ACC112 (cell line): ENCODE data around the gene TRAPPC3L.

Experiments
- H2AFZ ChIP-seq: fragments of 200-600 bp; sonication (generic); one replicate; pipeline ENCODE4 v1.6.0; 2017; ENCODE audit warnings: antibody characterized with exemption, low read length; ENCODE audit not compliant: unreplicated experiment
- H3K27ac ChIP-seq: fragments of 200-600 bp; sonication (generic); 2 replicates; pipeline ENCODE4 v1.5.1; 2014; ENCODE audit warnings: low read depth, mild to moderate bottlenecking, antibody characterized with exemption, low read length, moderate library complexity
- H3K27me3 ChIP-seq: fragments of 200-600 bp; sonication (generic); 2 replicates; pipeline ENCODE4 v1.6.1; 2014; ENCODE audit warnings: mild to moderate bottlenecking, antibody characterized with exemption, low read length, moderate library complexity, mixed read lengths; ENCODE audit not compliant: insufficient read depth
- H3K36me3 ChIP-seq: fragments of 200-600 bp; sonication (generic); 2 replicates; pipeline ENCODE4 v1.6.1; 2016; ENCODE audit warnings: mild to moderate bottlenecking, antibody characterized with exemption, low read length, moderate library complexity, mixed read lengths; ENCODE audit not compliant: insufficient read depth
- H3K4me1 ChIP-seq: fragments of 200-600 bp; sonication (generic); one replicate; pipeline ENCODE4 v1.6.1; 2016; ENCODE audit warnings: low read length, mixed read lengths; ENCODE audit not compliant: insufficient read depth, unreplicated experiment, control insufficient read depth
- H3K4me3 ChIP-seq: fragments of 200-600 bp; sonication (generic); 2 replicates; pipeline ENCODE4 v1.5.1; 2014; ENCODE audit warnings: mild to moderate bottlenecking, low read depth, low read length
- H3K79me2 ChIP-seq: fragments of 200-600 bp; sonication (generic); one replicate; pipeline ENCODE4 v1.6.0; 2016; ENCODE audit warnings: low read length; ENCODE audit not compliant: control insufficient read depth, unreplicated experiment, insufficient read depth

The TRAPPC3L gene

DNA sequence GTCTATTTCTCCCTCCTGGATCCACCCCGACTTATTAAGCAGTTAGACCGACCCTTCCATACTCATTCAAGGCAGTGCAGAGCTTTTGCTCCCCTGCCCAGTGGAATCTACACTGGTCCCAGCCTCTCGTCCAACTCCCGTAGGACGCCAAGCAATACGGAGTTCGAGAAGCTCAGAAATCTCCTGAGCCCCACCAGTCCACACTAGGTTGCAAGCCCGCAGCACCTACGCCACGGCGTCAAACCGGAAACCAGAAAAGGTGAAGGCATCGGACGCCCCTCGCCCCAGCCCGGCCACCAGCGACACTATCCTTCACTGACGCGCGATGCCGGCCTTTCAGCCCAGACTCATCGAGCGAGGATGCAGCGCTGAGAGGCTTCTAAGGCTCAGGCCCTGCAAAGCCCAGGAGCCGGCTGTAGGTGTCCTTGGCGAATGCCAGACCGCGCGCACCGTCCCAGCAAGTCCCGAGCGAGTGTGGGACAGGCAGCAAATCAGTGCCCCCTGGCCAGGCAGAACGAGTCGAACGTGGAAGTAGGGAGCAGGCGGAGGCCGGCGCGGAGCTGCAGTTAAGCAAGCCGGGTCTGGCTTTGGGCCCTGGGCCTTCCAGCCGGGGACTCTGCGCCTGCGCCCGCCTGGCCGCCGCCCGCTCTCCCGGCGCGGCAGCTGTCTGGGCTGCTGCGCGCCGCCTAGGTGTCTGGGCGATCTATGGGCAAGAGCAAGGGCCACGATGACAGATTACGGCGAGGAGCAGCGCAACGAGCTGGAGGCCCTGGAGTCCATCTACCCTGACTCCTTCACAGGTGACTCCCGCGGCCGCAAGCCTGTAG, 25.6 kb upstream of the TRAPPC3L start, which contains the start of gene RWDD1:
TSS of gene RWDD1 (plus strand) at position 649 of the 827 bp plus-strand sequence. CDS start at position 728, 79 bp downstream.
- Histone ChIP-seq H3K4me3 (peak within 1 kb of the TSS; percentile 88), H3K27ac (peak within 1 kb of the TSS; percentile 75), H3K36me3 (peaks cover 13% of the 10 kb centered on the region), H3K27me3 (no peaks in the 10 kb centered on the region), H3K79me2 (peaks cover 53% of the 10 kb centered on the region), H2AFZ (peak within 1 kb of the TSS; percentile 92), H3K4me1 (peaks cover 21% of the 10 kb centered on the region)

DNA sequence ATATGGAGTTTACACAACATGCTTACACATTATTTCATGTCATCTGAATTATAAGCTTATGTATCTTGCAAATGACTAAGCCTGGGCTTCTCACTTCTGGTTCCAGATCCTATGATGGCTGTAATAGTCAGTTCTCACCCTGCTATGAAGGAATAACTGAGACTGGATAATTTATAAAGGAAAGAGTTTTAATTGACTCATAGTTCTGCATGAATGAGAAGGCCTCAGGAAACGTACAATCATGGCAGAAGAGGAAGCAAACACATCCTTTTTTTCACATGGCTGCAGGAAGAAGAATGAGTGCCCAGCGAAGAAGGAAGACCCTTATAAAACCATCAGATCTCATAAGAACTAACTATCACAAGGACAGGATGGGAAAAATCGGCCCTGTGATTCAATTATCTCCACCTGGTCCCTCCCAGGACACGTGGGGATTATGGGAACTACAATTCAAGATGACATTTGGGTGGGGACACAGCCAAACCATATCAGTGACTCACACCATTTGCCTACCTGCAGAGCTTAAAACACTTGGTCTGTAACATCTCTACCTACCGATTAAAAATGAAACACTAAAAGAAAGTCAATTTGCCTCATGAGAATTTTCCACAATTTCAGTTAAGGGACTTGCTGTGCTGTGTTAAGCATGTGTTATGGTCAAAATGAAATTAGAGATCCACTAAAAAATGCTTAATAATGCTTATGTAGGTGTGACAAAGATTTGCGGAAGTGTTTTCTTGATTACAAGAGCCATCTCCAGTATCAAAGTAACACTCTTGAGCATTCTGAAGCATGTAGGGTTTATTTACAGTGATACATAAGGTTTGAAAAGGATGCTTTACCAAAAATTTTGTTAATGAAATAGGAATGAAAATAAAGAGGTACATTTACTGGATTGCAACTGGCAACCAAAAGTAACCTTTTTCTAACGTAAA, 23.6 kb upstream of the TRAPPC3L start:
- peaks cover 24% of the 10 kb centered on the region for H3K4me1 ChIP-seq
- peak overlapping the region; percentile 88; the same call in 1 of the 2 replicates for H3K4me3 ChIP-seq
- no peak overlapping the region for H3K27ac ChIP-seq
- no peaks in the 10 kb centered on the region for H3K27me3 ChIP-seq
- peaks cover 3% of the 10 kb centered on the region; the same call in 1 of the 2 replicates for H3K36me3 ChIP-seq
- H3K79me2 ChIP-seq, result peaks cover 38% of the 10 kb centered on the region
- no peak overlapping the region for H2AFZ ChIP-seq

DNA sequence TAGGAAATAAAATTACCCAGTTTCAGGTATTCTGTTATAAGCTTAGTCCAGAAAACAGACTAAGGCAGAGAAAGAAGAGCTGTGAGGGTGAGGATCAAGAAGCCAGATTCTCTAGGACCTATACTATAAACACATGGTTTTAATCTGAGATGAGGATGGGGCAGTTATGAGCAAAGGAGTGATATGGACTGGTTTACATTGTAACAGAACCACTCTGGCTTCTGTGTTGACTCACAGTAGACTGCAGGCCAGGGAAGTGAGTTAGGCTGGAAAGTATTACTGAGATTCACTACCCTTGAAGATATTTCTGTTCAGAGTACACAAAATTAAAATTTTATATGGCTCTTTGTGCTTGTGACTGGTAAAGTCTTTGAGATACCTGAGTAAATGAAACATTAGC, 22.6 kb upstream of the TRAPPC3L start:
- Histone ChIP-seq H3K36me3 (no peaks in the 10 kb centered on the region), H2AFZ (no peak overlapping the region), H3K27me3 (no peaks in the 10 kb centered on the region), H3K4me1 (peaks cover 20% of the 10 kb centered on the region), H3K79me2 (peaks cover 28% of the 10 kb centered on the region), H3K27ac (no peak overlapping the region), H3K4me3 (no peak overlapping the region)

DNA sequence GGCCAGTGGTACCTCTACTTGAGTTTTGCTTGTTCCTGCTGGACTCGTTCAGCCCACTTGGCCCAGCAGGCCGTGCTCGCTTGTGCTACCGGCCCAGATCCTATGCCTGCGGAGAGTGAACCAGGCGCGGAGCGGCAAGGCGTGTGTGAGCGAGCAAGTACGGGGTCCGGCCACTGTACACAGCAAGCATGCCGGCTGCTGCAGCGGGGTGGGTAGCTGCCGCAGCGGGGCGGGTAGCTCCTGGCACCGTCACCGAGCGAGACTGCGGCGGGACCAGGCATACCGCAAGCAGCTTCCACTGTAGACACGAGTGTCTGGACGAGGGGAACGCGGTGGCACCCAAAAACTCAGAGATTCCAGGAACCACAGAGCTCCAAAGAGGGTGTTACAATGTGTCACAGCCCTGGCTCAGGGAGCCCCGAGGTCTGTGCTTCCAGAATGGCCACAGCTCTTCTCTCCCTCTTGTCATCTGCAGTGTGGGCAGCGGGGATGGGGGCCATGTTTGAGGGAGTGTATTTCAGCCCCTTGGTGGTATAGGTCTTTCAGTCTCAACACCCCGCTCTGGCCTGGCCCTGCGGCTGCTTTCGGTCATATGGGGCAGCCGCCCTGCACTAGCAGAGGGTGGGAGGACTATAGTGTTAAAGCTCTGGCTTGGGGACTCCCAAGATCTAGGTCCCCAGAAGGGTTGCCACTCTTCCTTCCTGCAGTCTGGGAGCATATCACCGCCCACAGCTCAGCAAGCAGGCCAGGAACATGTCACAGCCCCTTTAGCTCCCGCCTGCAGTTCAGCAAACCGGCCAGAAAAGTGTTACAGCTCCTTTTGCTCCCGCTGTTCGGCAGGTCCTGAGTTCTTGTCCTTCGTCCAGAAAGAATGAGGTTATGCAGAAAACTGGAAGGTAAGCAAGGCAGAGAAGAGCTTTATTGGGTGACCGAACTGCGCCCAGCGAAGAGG, 19.7 kb upstream of the TRAPPC3L start:
- Histone ChIP-seq H3K79me2 (peaks cover 3% of the 10 kb centered on the region), H2AFZ (peak overlapping the region; percentile 15), H3K27ac (no peak overlapping the region), H3K4me3 (peak overlapping the region; percentile 52), H3K27me3 (no peaks in the 10 kb centered on the region), H3K36me3 (no peaks in the 10 kb centered on the region), H3K4me1 (peaks cover 20% of the 10 kb centered on the region)

DNA sequence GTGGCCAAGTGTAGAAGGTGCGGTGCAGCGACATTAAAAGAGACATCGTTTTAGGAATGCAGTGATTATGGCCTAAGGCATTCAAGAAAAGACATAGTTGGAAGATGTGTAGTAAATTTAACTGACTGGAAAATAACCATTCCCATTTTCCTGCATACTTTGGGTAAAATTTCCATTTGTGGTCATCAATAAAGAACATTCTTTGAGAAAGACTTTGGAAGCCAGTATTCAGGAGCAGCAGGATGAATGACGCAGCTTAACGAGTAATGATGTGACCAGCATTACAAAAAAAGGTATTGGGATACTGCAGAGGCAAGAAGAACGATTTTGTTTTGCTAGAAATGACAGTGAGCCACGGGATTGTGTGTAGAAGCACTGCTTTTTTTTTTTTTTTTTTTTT, 18.8 kb upstream of the TRAPPC3L start:
- Histone ChIP-seq H2AFZ (no peak overlapping the region), H3K79me2 (no peaks in the 10 kb centered on the region), H3K36me3 (no peaks in the 10 kb centered on the region), H3K4me3 (no peak overlapping the region), H3K4me1 (peaks cover 20% of the 10 kb centered on the region), H3K27me3 (no peaks in the 10 kb centered on the region), H3K27ac (no peak overlapping the region)

DNA sequence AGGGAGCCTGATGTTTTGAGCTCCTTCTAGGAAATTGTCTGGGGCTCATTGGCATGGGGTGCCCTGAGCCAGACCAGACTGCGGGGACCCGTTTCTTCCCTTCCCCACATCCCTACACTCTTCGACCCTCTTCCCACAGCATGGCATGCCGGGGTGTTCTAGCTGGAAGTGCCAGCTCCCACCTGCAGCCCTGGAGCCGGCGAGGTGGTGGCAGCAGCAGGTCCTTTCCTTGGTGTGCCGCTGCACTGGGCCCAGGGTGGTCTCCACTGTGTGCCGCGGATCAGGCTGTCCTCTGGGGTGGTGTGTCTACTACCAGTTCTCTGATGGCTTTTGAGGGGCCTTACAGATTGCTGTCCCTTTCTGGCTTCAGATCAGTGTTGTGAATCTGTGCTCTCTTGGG, 18.3 kb upstream of the TRAPPC3L start:
- no peaks in the 10 kb centered on the region for H3K79me2 ChIP-seq
- H2AFZ ChIP-seq, result no peak overlapping the region

DNA sequence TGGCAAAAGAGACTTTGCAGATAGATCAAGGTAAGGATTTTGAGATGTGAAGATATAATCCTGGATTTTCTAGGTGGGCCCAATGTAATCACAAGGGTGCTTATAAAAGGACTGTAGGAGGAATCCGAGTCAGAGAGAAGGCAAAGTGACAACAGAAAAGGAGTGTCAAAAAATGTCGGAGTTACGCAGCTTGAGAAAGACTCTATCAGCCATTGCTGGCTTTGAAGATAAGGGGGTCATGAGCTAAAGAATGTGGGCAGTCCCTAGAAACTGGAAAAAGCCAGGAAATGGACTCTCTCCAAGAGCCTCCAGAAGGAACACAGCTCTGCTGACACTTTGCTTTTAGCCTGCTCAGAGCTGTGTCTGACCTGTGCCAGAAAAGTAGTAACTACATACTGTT, 17.1 kb upstream of the TRAPPC3L start:
- H3K27ac ChIP-seq, result no peak overlapping the region
- H3K36me3 ChIP-seq, result no peaks in the 10 kb centered on the region
- H3K4me1 ChIP-seq, result peaks cover 33% of the 10 kb centered on the region
- H2AFZ ChIP-seq, result no peak overlapping the region
- H3K27me3 ChIP-seq, result no peaks in the 10 kb centered on the region
- H3K4me3 ChIP-seq, result no peak overlapping the region
- H3K79me2 ChIP-seq, result no peaks in the 10 kb centered on the region

More for the DNA sequence above, 18.3 kb upstream of the TRAPPC3L start:
- peaks cover 22% of the 10 kb centered on the region for H3K4me1 ChIP-seq
- H3K36me3 ChIP-seq, result no peaks in the 10 kb centered on the region
- no peak overlapping the region for H3K4me3 ChIP-seq
- H3K27ac ChIP-seq, result no peak overlapping the region
- H3K27me3 ChIP-seq, result no peaks in the 10 kb centered on the region

DNA sequence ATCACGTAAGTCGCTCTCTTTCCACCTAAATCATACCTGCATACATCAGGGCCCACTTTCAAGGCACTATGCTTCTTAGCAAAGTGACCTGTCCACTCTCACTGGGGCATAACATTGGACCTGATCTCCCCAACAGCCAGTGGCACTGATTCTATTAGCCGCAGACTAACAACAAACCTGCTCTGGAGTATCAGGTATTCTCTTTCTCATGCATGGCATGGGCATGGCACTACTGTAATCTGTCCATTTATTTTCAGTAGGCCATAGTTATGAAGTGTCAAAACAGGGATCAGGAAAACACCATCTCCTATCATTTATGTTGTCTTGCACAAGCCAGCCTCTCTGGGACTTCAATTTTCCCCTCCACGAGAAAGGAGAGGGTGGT, 16.5 kb upstream of the TRAPPC3L start:
- Histone ChIP-seq H3K4me1 (peaks cover 39% of the 10 kb centered on the region), H3K36me3 (no peaks in the 10 kb centered on the region), H3K4me3 (no peak overlapping the region), H3K79me2 (no peaks in the 10 kb centered on the region), H3K27me3 (no peaks in the 10 kb centered on the region), H2AFZ (no peak overlapping the region), H3K27ac (no peak overlapping the region)

DNA sequence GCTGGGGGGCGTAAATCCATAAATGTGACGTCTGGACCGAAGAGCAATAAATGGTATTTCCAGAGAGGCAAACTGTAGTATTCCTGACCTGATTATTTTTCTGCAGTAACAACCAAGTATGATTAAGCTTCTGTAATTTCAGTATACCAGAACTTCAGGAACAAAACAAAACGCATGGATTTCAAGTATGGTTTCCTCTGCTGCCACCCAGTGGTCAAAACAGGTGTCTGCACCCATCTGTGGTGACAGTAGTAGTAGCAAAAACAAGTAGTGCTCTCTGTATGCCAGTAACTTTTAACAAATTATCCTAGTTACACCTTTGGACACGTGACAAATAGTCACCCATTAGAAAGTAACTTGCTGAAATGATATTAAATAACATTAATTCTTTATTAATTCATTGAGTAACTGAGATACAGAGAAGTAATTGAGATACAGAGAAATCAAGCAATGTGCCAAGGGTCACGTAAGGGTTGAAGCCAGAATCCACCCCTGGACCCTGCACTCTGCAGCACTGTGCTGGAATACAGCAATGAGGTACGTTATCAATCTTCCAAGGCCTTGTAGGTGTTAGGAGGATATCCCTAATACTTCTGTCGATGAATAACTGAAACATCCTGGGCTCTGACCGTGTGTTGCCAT, 16.0 kb upstream of the TRAPPC3L start:
- peaks cover 43% of the 10 kb centered on the region for H3K4me1 ChIP-seq
- H3K4me3 ChIP-seq, result no peak overlapping the region; the same call in 1 of the 2 replicates
- H3K36me3 ChIP-seq, result no peaks in the 10 kb centered on the region
- H2AFZ ChIP-seq, result peak overlapping the region; percentile 68
- H3K79me2 ChIP-seq, result no peaks in the 10 kb centered on the region
- no peak overlapping the region for H3K27ac ChIP-seq
- no peaks in the 10 kb centered on the region for H3K27me3 ChIP-seq
